ENCODE data around the gene GARNL3. TPM values are rescaled to one million over a fixed set of nuclear protein-coding genes. Genes with fewer than 3 reads are reported as not detected.
A peak's percentile ranks its signal among the peaks of the same experiment; 100 is the strongest.

The GARNL3 gene
- total RNA-seq, 1 donor from 2014 or later: 5.4 TPM

- Histone ChIP-seq H3K9me3 (ENCODE audit: insufficient read depth, low read depth, low read length) (no peaks in the 10 kb centered on the region), H3K27ac (ENCODE audit: low read depth, low read length) (no peak overlapping the region), H2AFZ (ENCODE audit: low read depth, low read length) (no peak overlapping the region), H3K27me3 (ENCODE audit: insufficient read depth, low read length) (peaks cover 39% of the 10 kb centered on the region), H4K20me1 (ENCODE audit: insufficient read depth, low read length) (peaks cover 5% of the 10 kb centered on the region), H3K9ac (ENCODE audit: low read length) (no peak overlapping the region), H3K4me3 (ENCODE audit: insufficient read depth, low read depth, low read length) (no peak overlapping the region), H3K4me1 (ENCODE audit: insufficient read depth, low read length) (peaks cover 12% of the 10 kb centered on the region), H3K36me3 (ENCODE audit: insufficient read depth, low read length) (no peaks in the 10 kb centered on the region), H3K4me2 (ENCODE audit: low read length) (no peak overlapping the region), H3K79me2 (ENCODE audit: insufficient read depth, low read length) (no peaks in the 10 kb centered on the region)
- peaks cover 3% of the 10 kb centered on the region for H3K36me3 Mint-ChIP-seq (ENCODE audit: low read depth, unreplicated experiment)
- peak overlapping the region; percentile 30 for H3K4me3 Mint-ChIP-seq (ENCODE audit: unreplicated experiment)
- DNase-seq (ENCODE audit: low read depth) (no peak), FAIRE-seq (no peak)
- no peaks in the 10 kb centered on the region for H3K9me3 Mint-ChIP-seq (ENCODE audit: unreplicated experiment)
- H3K27ac Mint-ChIP-seq (ENCODE audit: unreplicated experiment): no peak overlapping the region
- peaks cover 16% of the 10 kb centered on the region for H3K4me1 Mint-ChIP-seq (ENCODE audit: low read depth, unreplicated experiment)
- H3K27me3 Mint-ChIP-seq (ENCODE audit: low read depth, unreplicated experiment): peaks cover 24% of the 10 kb centered on the region
- TF ChIP-seq EZH2 (IDR thresholded peaks at IDR 0.05; ENCODE audit: insufficient read depth, low read length) (no peak), CTCF (IDR thresholded peaks at IDR 0.05; ENCODE audit: insufficient read depth, low read depth, low read length) (no peak)
Measured at GRCh38 chr9:127384016-127384730, 119.6 kb downstream of the GARNL3 start.

DNA sequence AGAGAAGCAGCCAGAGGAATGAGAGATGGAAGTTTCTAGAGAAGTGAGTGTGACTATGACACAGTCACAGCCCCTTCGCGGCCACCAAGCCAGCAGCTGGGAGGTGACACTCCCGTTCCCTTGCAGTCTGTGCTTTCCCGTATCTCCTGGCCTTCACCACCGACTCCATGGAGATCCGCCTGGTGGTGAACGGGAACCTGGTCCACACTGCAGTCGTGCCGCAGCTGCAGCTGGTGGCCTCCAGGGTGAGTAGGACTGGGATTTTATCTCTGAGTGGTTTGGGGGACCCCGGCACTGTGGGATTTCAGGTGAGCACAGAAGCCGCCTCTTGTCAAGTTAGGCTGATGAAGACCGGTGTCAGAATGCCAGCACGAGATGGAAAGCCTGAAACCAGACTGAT, 120.3 kb downstream of the GARNL3 start:
- H3K27ac Mint-ChIP-seq (ENCODE audit: unreplicated experiment): no peak overlapping the region
- no peak overlapping the region for H3K9ac ChIP-seq (ENCODE audit: low read length)

More for the DNA sequence above, 120.3 kb downstream of the GARNL3 start:
- no peaks in the 10 kb centered on the region for H3K36me3 ChIP-seq (ENCODE audit: insufficient read depth, low read length)
- H3K27ac ChIP-seq (ENCODE audit: low read depth, low read length): no peak overlapping the region
- TF ChIP-seq CTCF (IDR thresholded peaks at IDR 0.05; ENCODE audit: insufficient read depth, low read depth, low read length) (no peak), EZH2 (IDR thresholded peaks at IDR 0.05; ENCODE audit: insufficient read depth, low read length) (no peak)
- peaks cover 15% of the 10 kb centered on the region for H3K4me1 ChIP-seq (ENCODE audit: insufficient read depth, low read length)
- peaks cover 41% of the 10 kb centered on the region for H3K27me3 ChIP-seq (ENCODE audit: insufficient read depth, low read length)
- peaks cover 3% of the 10 kb centered on the region for H3K36me3 Mint-ChIP-seq (ENCODE audit: low read depth, unreplicated experiment)
- no peak overlapping the region for H3K4me2 ChIP-seq (ENCODE audit: low read length)
- no peak overlapping the region for H2AFZ ChIP-seq (ENCODE audit: low read depth, low read length)
- H3K4me3 Mint-ChIP-seq (ENCODE audit: unreplicated experiment): no peak overlapping the region
- H3K79me2 ChIP-seq (ENCODE audit: insufficient read depth, low read length): no peaks in the 10 kb centered on the region
- H3K4me1 Mint-ChIP-seq (ENCODE audit: low read depth, unreplicated experiment): peaks cover 20% of the 10 kb centered on the region
- peaks cover 5% of the 10 kb centered on the region for H4K20me1 ChIP-seq (ENCODE audit: insufficient read depth, low read length)
- H3K9me3 ChIP-seq (ENCODE audit: insufficient read depth, low read depth, low read length): no peaks in the 10 kb centered on the region
- peaks cover 24% of the 10 kb centered on the region for H3K27me3 Mint-ChIP-seq (ENCODE audit: low read depth, unreplicated experiment)
- no peak for FAIRE-seq
- no peaks in the 10 kb centered on the region for H3K9me3 Mint-ChIP-seq (ENCODE audit: unreplicated experiment)
- H3K4me3 ChIP-seq (ENCODE audit: insufficient read depth, low read depth, low read length): no peak overlapping the region
- DNase-seq (ENCODE audit: low read depth): no peak

Data from astrocyte (in vitro differentiated cells and primary cell).